Omental fat pad (tissue), 4 donors: ENCODE results near the gene CAMK2A. TPM values are rescaled to one million over a fixed set of nuclear protein-coding genes. Genes with fewer than 3 reads are reported as not detected.
A peak's percentile ranks its signal among the peaks of the same experiment; 100 is the strongest.

ENCODE experiments used
- ATAC-seq: fragments of 150-250 bp; one replicate; pipeline ENCODE4 v1.9.1; 2016; ENCODE audit warnings: mild to moderate bottlenecking, moderate library complexity; ENCODE audit not compliant: low FRiP score
- DNase-seq: peaks from one replicate; pipeline ENCODE4 v3.0.0-alpha.2; 2019; ENCODE audit warnings: low spot score
- CTCF ChIP-seq, 3 donors: fragments of 450-650 bp; IDR thresholded peaks; one replicate each; pipeline ENCODE4 v1.5.1; 2016 to 2017; ENCODE audit warnings: antibody characterized with exemption in 3 of 3, mild to moderate bottlenecking in 3 of 3, moderate library complexity in 2 of 3
- total RNA-seq, 4 donors: library from RNA; depleted of rRNA; stranded (reverse); fragments of >200 nt; gene quantifications; one replicate each; pipeline ENCODE4 v1.1.0, GENCODE V29; 2016

The CAMK2A gene
- total RNA-seq, 4 donors from 2014 or later, result 0.28 to 2.9 TPM; not detected in 2

GRCh38 chr5:150230842-150231241 is 58.7 kb downstream of the CAMK2A start:
- DNase-seq (no peak), ATAC-seq (peak; percentile 24)
- TF ChIP-seq CTCF (IDR thresholded peaks at IDR 0.05), result no peak

DNA sequence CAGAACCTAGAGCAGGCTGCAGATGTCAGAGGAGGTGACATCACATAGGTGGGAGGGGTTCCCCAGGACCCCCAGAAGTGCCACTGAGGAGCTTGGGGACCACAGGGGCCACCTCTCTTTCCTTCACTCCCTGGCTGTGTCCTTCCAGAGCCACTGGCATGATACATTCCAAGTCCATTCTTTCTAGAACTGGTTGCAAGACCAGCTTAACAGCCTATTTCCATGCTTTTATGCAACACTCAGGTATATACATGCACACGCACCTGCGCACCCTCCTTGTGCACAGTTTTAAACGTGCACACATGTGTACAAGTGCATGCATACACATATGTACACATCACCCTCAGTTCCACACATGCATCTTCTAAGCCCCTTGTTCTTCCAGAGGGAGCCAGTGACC is 60.0 kb downstream of the CAMK2A start:
- ATAC-seq, result no peak
- no peak for TF ChIP-seq CTCF (IDR thresholded peaks at IDR 0.05)

GRCh38 chr5:150227606-150228273 is 61.8 kb downstream of the CAMK2A start:
- no peak for ATAC-seq
- TF ChIP-seq CTCF (IDR thresholded peaks at IDR 0.05), result no peak
- DNase-seq, result no peak

More for the DNA sequence above, 60.0 kb downstream of the CAMK2A start:
- DNase-seq, result no peak

- DNase-seq (no peak), ATAC-seq (no peak)
- no peak for TF ChIP-seq CTCF (IDR thresholded peaks at IDR 0.05)
These were observed 62.5 kb downstream of the CAMK2A start for GRCh38 chr5:150227036-150227435.

DNA sequence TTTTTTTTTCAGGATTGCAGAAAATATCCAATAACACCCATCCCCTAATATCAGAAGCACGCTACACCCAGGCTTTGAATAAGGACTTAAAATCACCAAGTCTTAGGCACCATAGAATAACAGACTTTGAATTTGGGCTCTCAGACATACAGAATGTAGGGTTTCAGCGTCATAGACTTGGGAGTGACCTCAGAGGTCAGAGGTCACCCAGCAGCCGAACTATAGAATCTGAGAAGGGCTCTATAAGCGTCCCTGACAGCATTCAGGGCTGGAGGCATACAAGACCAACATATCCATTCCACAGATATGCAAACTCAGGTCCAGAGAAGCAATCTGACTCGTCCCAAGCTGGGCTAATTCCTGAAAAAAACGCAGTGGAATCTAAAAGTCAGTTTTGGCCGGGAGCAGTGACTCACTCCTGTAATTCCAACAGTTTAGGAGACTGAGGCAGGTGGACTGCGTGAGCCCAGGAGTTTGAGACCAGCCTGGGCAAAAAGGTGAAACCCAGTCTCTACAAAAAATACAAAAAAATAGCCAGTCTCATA is 65.0 kb downstream of the CAMK2A start:
- DNase-seq (no peak), ATAC-seq (no peak)

DNA sequence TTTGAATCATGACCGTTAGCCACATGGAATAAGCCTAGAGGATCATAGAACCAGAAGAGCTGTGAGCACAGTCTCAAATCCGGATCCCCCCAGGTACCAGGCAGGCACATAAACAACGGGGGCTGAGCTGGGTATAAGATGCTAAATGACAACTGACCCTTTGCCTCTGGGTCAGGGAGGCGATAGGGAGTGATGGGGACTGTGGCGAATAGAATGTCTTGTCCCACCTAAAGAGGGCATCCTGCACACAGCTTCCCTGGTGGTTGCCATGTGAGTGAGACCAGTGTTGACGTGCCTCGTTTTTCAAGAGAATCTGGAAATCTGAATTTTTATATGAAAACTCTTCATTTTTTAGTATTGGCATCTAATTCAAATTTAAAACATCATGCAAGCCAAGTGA is 66.1 kb downstream of the CAMK2A start:
- ATAC-seq (no peak), DNase-seq (no peak)
- TF ChIP-seq CTCF (IDR thresholded peaks at IDR 0.05), result no peak

More for the DNA sequence above, 65.0 kb downstream of the CAMK2A start:
- TF ChIP-seq CTCF (IDR thresholded peaks at IDR 0.05), result no peak

DNA sequence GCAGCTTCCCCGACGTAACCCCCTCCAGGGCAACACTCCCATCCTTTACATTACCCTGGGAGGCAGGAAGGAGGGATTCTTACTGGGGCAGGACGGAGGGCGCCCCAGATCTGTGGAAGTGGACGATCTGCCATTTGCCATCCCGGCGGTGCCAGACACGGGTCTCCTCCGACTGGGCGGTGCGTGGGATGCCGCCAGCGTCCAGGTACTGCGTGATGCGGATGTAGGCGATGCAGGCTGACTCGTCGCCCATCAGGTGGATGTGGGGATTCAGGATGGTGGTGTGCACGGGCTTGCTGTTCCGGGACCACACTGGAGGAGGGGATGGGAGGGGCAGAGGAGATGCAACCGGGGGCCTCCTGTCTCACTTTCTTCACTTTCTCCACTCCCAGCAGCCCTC is 66.7 kb downstream of the CAMK2A start:
- DNase-seq, result no peak
- TF ChIP-seq CTCF (IDR thresholded peaks at IDR 0.05), result no peak

More for the DNA sequence above, 66.7 kb downstream of the CAMK2A start:
- ATAC-seq, result no peak
